ENCODE data around the gene PDSS1. TPM values are rescaled to one million over a fixed set of nuclear protein-coding genes. Genes with fewer than 3 reads are reported as not detected.

The PDSS1 gene
- total and polyA plus RNA-seq, 2 of the 13 experiments (the other 11 are each of a cell fraction or from before 2014, with no cell fraction given): 18.7 to 19.3 TPM

DNA sequence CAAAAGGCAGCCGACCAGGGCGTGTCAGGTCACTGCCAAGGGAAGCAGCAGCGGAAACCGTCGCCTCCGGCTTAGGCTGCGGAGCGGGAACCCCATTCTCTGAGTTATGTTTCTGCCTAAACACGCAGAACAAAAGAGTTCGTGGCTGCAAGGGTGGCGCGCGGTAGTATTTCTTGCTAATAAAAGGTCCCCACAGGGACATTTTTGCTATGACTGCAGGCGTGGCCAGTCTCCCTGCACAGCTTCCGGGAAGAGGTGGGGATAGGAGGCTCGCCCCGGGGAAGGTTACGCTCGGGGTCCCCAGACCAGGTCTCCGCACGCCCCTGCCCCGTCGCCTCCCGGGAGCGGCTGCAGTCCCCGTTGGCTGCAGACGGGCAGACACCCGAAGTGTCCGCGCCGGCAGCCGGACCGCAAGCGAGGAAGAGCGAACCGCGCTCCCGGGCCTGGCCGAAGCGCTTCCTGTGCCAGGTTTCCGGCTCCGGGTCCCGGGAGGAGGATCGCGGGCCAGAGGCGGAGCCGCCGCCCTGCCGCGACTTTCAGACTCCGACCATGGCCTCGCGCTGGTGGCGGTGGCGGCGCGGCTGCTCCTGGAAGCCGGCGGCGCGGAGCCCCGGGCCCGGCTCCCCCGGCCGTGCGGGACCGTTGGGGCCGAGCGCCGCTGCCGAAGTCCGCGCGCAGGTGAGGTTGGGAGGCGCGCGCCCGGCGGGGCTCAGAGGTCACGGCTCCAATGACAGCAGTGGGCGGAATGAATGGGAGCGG, at the start of gene PDSS1 (continued):
- TF ChIP-seq SMAD3 (CRISPR knock-in tag; IDR thresholded peaks at IDR 0.05): no peak
- no peak for TF ChIP-seq ZNF646 (CRISPR knock-in tag; IDR thresholded peaks at IDR 0.05)
- TF ChIP-seq CREB1 (IDR thresholded peaks at IDR 0.05): no peak
- TF ChIP-seq CREB1 (CRISPR knock-in tag; IDR thresholded peaks at IDR 0.05): no peak
- peak; percentile 97 for TF ChIP-seq GABPB1 (CRISPR knock-in tag; IDR thresholded peaks at IDR 0.05)
- TF ChIP-seq ZNF296 (CRISPR knock-in tag; conservative IDR thresholded peaks at IDR 0.05): 0 out of 2 replicates have a peak, but pooled peaks have one; percentile 43
- TF ChIP-seq, protein P1, sequence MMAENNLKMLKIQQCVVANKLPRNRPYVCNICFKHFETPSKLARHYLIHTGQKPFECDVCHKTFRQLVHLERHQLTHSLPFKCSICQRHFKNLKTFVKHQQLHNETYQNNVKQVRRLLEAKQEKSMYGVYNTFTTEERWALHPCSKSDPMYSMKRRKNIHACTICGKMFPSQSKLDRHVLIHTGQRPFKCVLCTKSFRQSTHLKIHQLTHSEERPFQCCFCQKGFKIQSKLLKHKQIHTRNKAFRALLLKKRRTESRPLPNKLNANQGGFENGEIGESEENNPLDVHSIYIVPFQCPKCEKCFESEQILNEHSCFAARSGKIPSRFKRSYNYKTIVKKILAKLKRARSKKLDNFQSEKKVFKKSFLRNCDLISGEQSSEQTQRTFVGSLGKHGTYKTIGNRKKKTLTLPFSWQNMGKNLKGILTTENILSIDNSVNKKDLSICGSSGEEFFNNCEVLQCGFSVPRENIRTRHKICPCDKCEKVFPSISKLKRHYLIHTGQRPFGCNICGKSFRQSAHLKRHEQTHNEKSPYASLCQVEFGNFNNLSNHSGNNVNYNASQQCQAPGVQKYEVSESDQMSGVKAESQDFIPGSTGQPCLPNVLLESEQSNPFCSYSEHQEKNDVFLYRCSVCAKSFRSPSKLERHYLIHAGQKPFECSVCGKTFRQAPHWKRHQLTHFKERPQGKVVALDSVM (CRISPR knock-in tag; IDR thresholded peaks at IDR 0.05): no peak
- TF ChIP-seq ZNF878 (CRISPR knock-in tag; IDR thresholded peaks at IDR 0.05): no peak
- no peak for TF ChIP-seq GLI4 (CRISPR knock-in tag; IDR thresholded peaks at IDR 0.05; ENCODE audit: borderline replicate concordance)
- TF ChIP-seq, protein P2, sequence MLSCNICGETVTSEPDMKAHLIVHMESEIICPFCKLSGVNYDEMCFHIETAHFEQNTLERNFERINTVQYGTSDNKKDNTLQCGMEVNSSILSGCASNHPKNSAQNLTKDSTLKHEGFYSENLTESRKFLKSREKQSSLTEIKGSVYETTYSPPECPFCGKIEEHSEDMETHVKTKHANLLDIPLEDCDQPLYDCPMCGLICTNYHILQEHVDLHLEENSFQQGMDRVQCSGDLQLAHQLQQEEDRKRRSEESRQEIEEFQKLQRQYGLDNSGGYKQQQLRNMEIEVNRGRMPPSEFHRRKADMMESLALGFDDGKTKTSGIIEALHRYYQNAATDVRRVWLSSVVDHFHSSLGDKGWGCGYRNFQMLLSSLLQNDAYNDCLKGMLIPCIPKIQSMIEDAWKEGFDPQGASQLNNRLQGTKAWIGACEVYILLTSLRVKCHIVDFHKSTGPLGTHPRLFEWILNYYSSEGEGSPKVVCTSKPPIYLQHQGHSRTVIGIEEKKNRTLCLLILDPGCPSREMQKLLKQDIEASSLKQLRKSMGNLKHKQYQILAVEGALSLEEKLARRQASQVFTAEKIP (CRISPR knock-in tag; IDR thresholded peaks at IDR 0.05; ENCODE audit: borderline replicate concordance): peak; percentile 89
- TF ChIP-seq PLRG1 (conservative IDR thresholded peaks at IDR 0.05): no peak
- TF ChIP-seq GLMP (CRISPR knock-in tag; IDR thresholded peaks at IDR 0.05; ENCODE audit: borderline replicate concordance): no peak
- TF ChIP-seq PITX1 (CRISPR knock-in tag; IDR thresholded peaks at IDR 0.05): no peak
- TF ChIP-seq, protein P3, sequence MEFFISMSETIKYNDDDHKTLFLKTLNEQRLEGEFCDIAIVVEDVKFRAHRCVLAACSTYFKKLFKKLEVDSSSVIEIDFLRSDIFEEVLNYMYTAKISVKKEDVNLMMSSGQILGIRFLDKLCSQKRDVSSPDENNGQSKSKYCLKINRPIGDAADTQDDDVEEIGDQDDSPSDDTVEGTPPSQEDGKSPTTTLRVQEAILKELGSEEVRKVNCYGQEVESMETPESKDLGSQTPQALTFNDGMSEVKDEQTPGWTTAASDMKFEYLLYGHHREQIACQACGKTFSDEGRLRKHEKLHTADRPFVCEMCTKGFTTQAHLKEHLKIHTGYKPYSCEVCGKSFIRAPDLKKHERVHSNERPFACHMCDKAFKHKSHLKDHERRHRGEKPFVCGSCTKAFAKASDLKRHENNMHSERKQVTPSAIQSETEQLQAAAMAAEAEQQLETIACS (CRISPR knock-in tag; IDR thresholded peaks at IDR 0.05): peak; percentile 96
- no peak for TF ChIP-seq ZSCAN9 (CRISPR knock-in tag; IDR thresholded peaks at IDR 0.05; ENCODE audit: borderline replicate concordance)

Data from HepG2 (cell line).